Naive B cell (primary cell): ENCODE data around the gene HAUS1. TPM values are rescaled to one million over a fixed set of nuclear protein-coding genes. Genes with fewer than 3 reads are reported as not detected.
"Not testable (repeated sequence)": the region's sequence is repeated elsewhere in the genome, so short reads cannot be mapped to it uniquely, and the experiment has no call there.

Source experiments
- ATAC-seq, 2 donors: fragments of 150-1000 bp; cut with Tn5 transposase; 2 replicates each; pipeline ENCODE4 v1.10.0; 2021; ENCODE audit warnings: low read depth in 2 of 2, mild to moderate bottlenecking in 2 of 2, moderate library complexity in 2 of 2
- DNase-seq: peaks from one replicate; pipeline ENCODE4 v3.0.0; 2022
- H3K27ac Mint-ChIP-seq, 6 donors: one replicate each; pipeline ENCODE4 v1.8.0; 2020 to 2022; ENCODE audit warnings: mild to moderate bottlenecking in 6 of 6, mixed read lengths in 6 of 6, moderate library complexity in 5 of 6, inconsistent platforms in 2 of 6
- H3K27me3 Mint-ChIP-seq, 3 donors: one replicate each; pipeline ENCODE4 v1.8.0; 2021 to 2022; ENCODE audit warnings: mixed read lengths in 3 of 3, mild to moderate bottlenecking in 1 of 3
- H3K36me3 Mint-ChIP-seq, 2 donors: one replicate each; pipeline ENCODE4 v1.8.0; 2020 to 2022; ENCODE audit warnings: mixed read lengths in 2 of 2, inconsistent platforms in 1 of 2, mild to moderate bottlenecking in 1 of 2
- H3K4me1 Mint-ChIP-seq, 3 donors: one replicate each; pipeline ENCODE4 v1.8.0; 2020 to 2022; ENCODE audit warnings: mixed read lengths in 3 of 3, inconsistent platforms in 1 of 3, mild to moderate bottlenecking in 1 of 3, moderate library complexity in 1 of 3
- H3K4me3 Mint-ChIP-seq, 8 donors: one replicate each; pipeline ENCODE4 v1.8.0; 2020 to 2022; ENCODE audit warnings: mild to moderate bottlenecking in 8 of 8, mixed read lengths in 8 of 8, moderate library complexity in 8 of 8, inconsistent platforms in 2 of 8
- H3K9me3 Mint-ChIP-seq, 7 donors: one replicate each; pipeline ENCODE4 v1.8.0; 2020 to 2022; ENCODE audit warnings: mixed read lengths in 7 of 7, mild to moderate bottlenecking in 5 of 7, inconsistent platforms in 2 of 7, moderate library complexity in 1 of 7
- polyA plus RNA-seq, 6 donors: library from polyadenylated mRNA; unstranded; fragments of 300-500 nt; fragmentation: Illumina TruSeq; gene quantifications; one replicate each; pipeline ENCODE4 v1.2.3, GENCODE V29; 2021; ENCODE audit warnings: low read depth in 6 of 6

HAUS1 gene
- polyA plus RNA-seq, 6 donors from 2014 or later = 49.4 to 74.0 (median 63.8) TPM

- H3K9me3 Mint-ChIP-seq = peaks cover 0 to 5% (median 0%) of the 10 kb centered on the region in 7 donors
- H3K27ac Mint-ChIP-seq = peak within 1 kb of the TSS in 1 of 6 donors; percentile 20
- peak within 1 kb of the TSS; percentile 51 to 88 (median 76) for H3K4me3 Mint-ChIP-seq
- peak; percentile 71 to 76 for ATAC-seq
- peak; percentile 36 for DNase-seq
- H3K36me3 Mint-ChIP-seq = no peaks in the 10 kb centered on the region
- peaks cover 8 to 34% (median 14%) of the 10 kb centered on the region in 3 donors for H3K27me3 Mint-ChIP-seq
- H3K4me1 Mint-ChIP-seq = peaks cover 13 to 29% (median 23%) of the 10 kb centered on the region in 3 donors
Observed at GRCh38 chr18:46071653-46072375, 32.4 kb upstream of the HAUS1 start, which contains the start of gene PSTPIP2. Gene PSTPIP2, minus strand, starts transcription at chr18:46072260. Its CDS starts 72 bp downstream, at chr18:46072188.

GRCh38 chr18:46072376-46072867 lies 31.8 kb upstream of the HAUS1 start:
- no peak for DNase-seq
- peaks cover 13 to 29% (median 23%) of the 10 kb centered on the region in 3 donors for H3K4me1 Mint-ChIP-seq
- no peaks in the 10 kb centered on the region for H3K36me3 Mint-ChIP-seq
- peak overlapping the region in 1 of 6 donors; percentile 20 for H3K27ac Mint-ChIP-seq
- peak overlapping the region in 7 of 8 donors; percentile 51 to 86 (median 74) for H3K4me3 Mint-ChIP-seq
- H3K9me3 Mint-ChIP-seq = peaks cover 0 to 4% (median 0%) of the 10 kb centered on the region in 7 donors
- no peak for ATAC-seq
- peaks cover 8 to 34% (median 14%) of the 10 kb centered on the region in 3 donors for H3K27me3 Mint-ChIP-seq

GRCh38 chr18:46072959-46073358 lies 31.2 kb upstream of the HAUS1 start:
- Mint-ChIP-seq H3K27ac (no peak overlapping the region), H3K4me1 (peaks cover 13 to 29% (median 23%) of the 10 kb centered on the region in 3 donors), H3K9me3 (no peaks in the 10 kb centered on the region), H3K27me3 (peaks cover 8 to 34% (median 14%) of the 10 kb centered on the region in 3 donors), H3K4me3 (peak overlapping the region in 7 of 8 donors; percentile 52 to 86 (median 74)), H3K36me3 (no peaks in the 10 kb centered on the region)
- no peak for DNase-seq
- no peak for ATAC-seq

- DNase-seq (peak; percentile 51), ATAC-seq (peak; percentile 44 to 55)
- Mint-ChIP-seq H3K36me3 (no peaks in the 10 kb centered on the region), H3K4me1 (peaks cover 13 to 29% (median 23%) of the 10 kb centered on the region in 3 donors), H3K27me3 (peaks cover 8 to 34% (median 14%) of the 10 kb centered on the region in 3 donors), H3K27ac (no peak overlapping the region), H3K4me3 (peak overlapping the region in 4 of 8 donors; percentile 4 to 45 (median 35)), H3K9me3 (no peaks in the 10 kb centered on the region)
Observed at GRCh38 chr18:46073474-46074331, 30.5 kb upstream of the HAUS1 start.

- Mint-ChIP-seq H3K27ac (peak overlapping the region in 1 of 6 donors; percentile 82), H3K4me1 (no peaks in the 10 kb centered on the region), H3K4me3 (no peak overlapping the region), H3K9me3 (no peaks in the 10 kb centered on the region), H3K27me3 (no peaks in the 10 kb centered on the region), H3K36me3 (peaks cover 0 to 2% of the 10 kb centered on the region in 2 donors)
- no peak for DNase-seq
- ATAC-seq = no peak
Observed at GRCh38 chr18:46079336-46079735, 24.8 kb upstream of the HAUS1 start.

- Mint-ChIP-seq H3K4me1 (no peaks in the 10 kb centered on the region), H3K36me3 (peaks cover 0 to 7% of the 10 kb centered on the region in 2 donors), H3K27ac (peak overlapping the region in 2 of 6 donors; percentile 50 to 64), H3K9me3 (no peaks in the 10 kb centered on the region), H3K4me3 (no peak overlapping the region), H3K27me3 (no peaks in the 10 kb centered on the region)
- no peak for ATAC-seq
- DNase-seq = no peak
Observed at GRCh38 chr18:46080156-46080555, 24.0 kb upstream of the HAUS1 start.

- Mint-ChIP-seq H3K27ac (peak overlapping the region in 2 of 6 donors; percentile 28 to 68), H3K4me1 (peaks cover 0 to 3% (median 0%) of the 10 kb centered on the region in 3 donors), H3K9me3 (peaks cover 0 to 7% (median 4%) of the 10 kb centered on the region in 7 donors), H3K4me3 (no peak overlapping the region), H3K36me3 (peaks cover 13 to 27% of the 10 kb centered on the region in 2 donors), H3K27me3 (no peaks in the 10 kb centered on the region)
- DNase-seq (no peak), ATAC-seq (no peak)
Observed at GRCh38 chr18:46084431-46084830, 19.8 kb upstream of the HAUS1 start.

- not testable (repeated sequence) for H3K4me3 Mint-ChIP-seq, ATAC-seq, H3K27me3 Mint-ChIP-seq, DNase-seq
- Mint-ChIP-seq H3K4me1 (peaks cover 5 to 15% (median 8%) of the 10 kb centered on the region in 3 donors), H3K36me3 (peaks cover 28 to 47% of the 10 kb centered on the region in 2 donors), H3K27ac (peak overlapping the region in 1 of 6 donors; percentile 72), H3K9me3 (peaks cover 0 to 11% (median 7%) of the 10 kb centered on the region in 7 donors)
Observed at GRCh38 chr18:46088501-46088900, 15.7 kb upstream of the HAUS1 start.

GRCh38 chr18:46095532-46095931 lies 8.7 kb upstream of the HAUS1 start:
- Mint-ChIP-seq H3K4me3 (peak overlapping the region in 5 of 8 donors; percentile 16 to 69 (median 43)), H3K27ac (peak overlapping the region in 2 of 6 donors; percentile 73 to 83)
- ATAC-seq = no peak

GRCh38 chr18:46096651-46097300 lies 7.4 kb upstream of the HAUS1 start:
- no peak for ATAC-seq
- peak overlapping the region; percentile 95 to 99 (median 98) for H3K27ac Mint-ChIP-seq
- H3K36me3 Mint-ChIP-seq = no peaks in the 10 kb centered on the region
- no peaks in the 10 kb centered on the region for H3K9me3 Mint-ChIP-seq
- peaks cover 4 to 49% (median 18%) of the 10 kb centered on the region in 3 donors for H3K4me1 Mint-ChIP-seq
- peak overlapping the region; percentile 90 to 98 (median 96) for H3K4me3 Mint-ChIP-seq
- no peaks in the 10 kb centered on the region for H3K27me3 Mint-ChIP-seq
- DNase-seq = no peak

More at GRCh38 chr18:46095532-46095931, 8.7 kb upstream of the HAUS1 start:
- H3K9me3 Mint-ChIP-seq = no peaks in the 10 kb centered on the region
- peaks cover 8 to 55% (median 23%) of the 10 kb centered on the region in 3 donors for H3K4me1 Mint-ChIP-seq
- peaks cover 8 to 10% of the 10 kb centered on the region in 2 donors for H3K36me3 Mint-ChIP-seq
- no peak for DNase-seq
- no peaks in the 10 kb centered on the region for H3K27me3 Mint-ChIP-seq

GRCh38 chr18:46097431-46097800 lies 6.8 kb upstream of the HAUS1 start:
- Mint-ChIP-seq H3K27ac (peak overlapping the region; percentile 95 to 99 (median 98)), H3K27me3 (no peaks in the 10 kb centered on the region), H3K9me3 (no peaks in the 10 kb centered on the region), H3K4me3 (peak overlapping the region; percentile 90 to 98 (median 96)), H3K4me1 (peaks cover 4 to 49% (median 18%) of the 10 kb centered on the region in 3 donors), H3K36me3 (no peaks in the 10 kb centered on the region)
- ATAC-seq (peak; percentile 13 to 19), DNase-seq (no peak)

GRCh38 chr18:46097801-46098615 lies 6.2 kb upstream of the HAUS1 start, which contains the start of gene ATP5F1A:
Gene ATP5F1A, minus strand, starts transcription at chr18:46098296. Its CDS starts 65 bp downstream, at chr18:46098231.
- DNase-seq (peak; percentile 89), ATAC-seq (peak; percentile 85 to 88)
- Mint-ChIP-seq H3K27me3 (no peaks in the 10 kb centered on the region), H3K27ac (peak within 1 kb of the TSS; percentile 95 to 99 (median 98)), H3K9me3 (no peaks in the 10 kb centered on the region), H3K4me1 (peaks cover 5 to 46% (median 18%) of the 10 kb centered on the region in 3 donors), H3K36me3 (no peaks in the 10 kb centered on the region), H3K4me3 (peak within 1 kb of the TSS; percentile 90 to 98 (median 96))
